Adrenal gland (tissue), 5 donors: ENCODE measurements around the gene CHST2.

ENCODE experiments used
- POLR2A ChIP-seq, 2 donors: fragments of 450-650 bp; IDR thresholded peaks; one replicate each; pipeline ENCODE4 v1.6.1; 2017; ENCODE audit warnings: antibody characterized with exemption in 2 of 2, mild to moderate bottlenecking in 2 of 2, moderate library complexity in 1 of 2
- TF ChIP-seq, protein P1 (sequence below), 6 experiments: fragments of 450-650 bp in 4 of 6; fragments of 200-600 bp in 2 of 6; sonication (generic) in 1 of 6; IDR thresholded peaks; 1 replicate in 5 of 6; 2 replicates in 1 of 6; pipeline versions ENCODE4 v1.5.1 to v1.8.0; 2016 to 2021; ENCODE audit warnings: antibody characterized with exemption in 6 of 6, mild to moderate bottlenecking in 2 of 6, moderate library complexity in 1 of 6
- donor health status: DM: no; HTN: no; CAD: no.

DNA sequence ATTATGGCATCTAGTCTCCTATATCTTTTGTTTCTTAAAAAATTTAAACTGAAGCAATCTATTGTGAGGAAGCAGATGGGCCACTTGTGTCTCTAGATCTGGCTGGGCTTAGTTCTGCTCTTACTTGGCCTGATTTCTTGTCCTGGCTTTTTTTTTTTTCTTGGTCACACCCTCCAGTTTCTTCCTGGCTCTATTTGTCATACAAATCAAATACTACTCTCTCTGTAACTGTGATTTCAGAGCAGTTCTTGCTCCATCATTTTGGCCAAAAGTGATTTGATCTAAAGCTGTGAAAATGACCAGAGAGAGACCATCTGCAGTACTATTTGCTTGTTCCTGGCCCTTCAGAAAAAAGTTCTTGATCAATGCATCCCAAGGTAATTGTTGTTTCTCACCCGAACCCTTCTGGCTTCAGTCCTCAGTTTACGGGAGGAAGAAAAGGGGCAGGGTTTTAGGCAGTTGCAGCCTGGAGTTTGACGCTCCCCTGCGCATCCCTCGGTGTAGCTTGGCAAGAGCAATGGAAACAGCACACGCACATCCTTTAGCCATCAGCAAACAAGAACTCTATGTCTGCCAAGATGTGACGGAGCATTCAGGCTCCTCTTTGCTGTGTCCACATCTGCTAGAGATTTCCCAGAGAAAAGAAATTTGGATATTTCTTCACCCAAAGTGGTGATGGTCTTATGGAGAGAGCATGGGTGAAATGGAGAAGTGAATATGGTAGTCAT lies 31.6 kb downstream of the CHST2 start:
- TF ChIP-seq, protein P1, sequence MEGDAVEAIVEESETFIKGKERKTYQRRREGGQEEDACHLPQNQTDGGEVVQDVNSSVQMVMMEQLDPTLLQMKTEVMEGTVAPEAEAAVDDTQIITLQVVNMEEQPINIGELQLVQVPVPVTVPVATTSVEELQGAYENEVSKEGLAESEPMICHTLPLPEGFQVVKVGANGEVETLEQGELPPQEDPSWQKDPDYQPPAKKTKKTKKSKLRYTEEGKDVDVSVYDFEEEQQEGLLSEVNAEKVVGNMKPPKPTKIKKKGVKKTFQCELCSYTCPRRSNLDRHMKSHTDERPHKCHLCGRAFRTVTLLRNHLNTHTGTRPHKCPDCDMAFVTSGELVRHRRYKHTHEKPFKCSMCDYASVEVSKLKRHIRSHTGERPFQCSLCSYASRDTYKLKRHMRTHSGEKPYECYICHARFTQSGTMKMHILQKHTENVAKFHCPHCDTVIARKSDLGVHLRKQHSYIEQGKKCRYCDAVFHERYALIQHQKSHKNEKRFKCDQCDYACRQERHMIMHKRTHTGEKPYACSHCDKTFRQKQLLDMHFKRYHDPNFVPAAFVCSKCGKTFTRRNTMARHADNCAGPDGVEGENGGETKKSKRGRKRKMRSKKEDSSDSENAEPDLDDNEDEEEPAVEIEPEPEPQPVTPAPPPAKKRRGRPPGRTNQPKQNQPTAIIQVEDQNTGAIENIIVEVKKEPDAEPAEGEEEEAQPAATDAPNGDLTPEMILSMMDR (IDR thresholded peaks at IDR 0.05), result no peak
- no peak for TF ChIP-seq POLR2A (IDR thresholded peaks at IDR 0.05)
